Left kidney (tissue), 2 donors: ENCODE measurements around the gene MRPS12. TPM values are rescaled to one million over a fixed set of nuclear protein-coding genes. Genes with fewer than 3 reads are reported as not detected.
"Not testable (repeated sequence)": the region's sequence is repeated elsewhere in the genome, so short reads cannot be mapped to it uniquely, and the experiment has no call there.

Experiments used
- DNase-seq: peaks from one replicate; pipeline ENCODE4 v3.0.0-alpha.2; 2013
- polyA plus RNA-seq: library from polyadenylated mRNA; unstranded; fragments of 120-200 nt; gene quantifications from one replicate; pipeline ENCODE4 v1.2.1, GENCODE V29; 2013; ENCODE audit not compliant: insufficient read length

The MRPS12 gene
- polyA plus RNA-seq, 1 donor = 16.2 TPM

GRCh38 chr19:38932425-38933179 is 1.9 kb downstream of the MRPS12 start:
- no peak for DNase-seq

DNA sequence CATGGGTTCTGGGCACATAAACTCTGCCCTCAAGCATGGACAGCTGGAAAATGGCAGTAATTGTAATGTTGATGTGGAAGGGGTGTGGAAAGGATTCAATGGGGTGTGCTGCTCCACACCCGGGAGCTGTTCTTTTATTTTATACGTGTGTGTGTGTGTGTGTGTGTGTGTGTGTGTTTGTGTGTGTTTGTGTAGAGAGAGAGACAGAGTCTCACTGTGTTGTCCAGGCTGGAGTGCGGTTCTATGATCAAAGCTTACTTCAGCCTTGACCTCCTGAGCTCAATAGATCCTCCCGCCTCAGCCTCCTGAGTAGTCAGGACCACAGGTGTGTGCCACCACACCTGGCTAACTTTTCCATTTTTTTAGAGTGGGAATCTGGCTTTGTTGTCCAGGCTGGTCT is 2.8 kb downstream of the MRPS12 start:
- no peak for DNase-seq

DNA sequence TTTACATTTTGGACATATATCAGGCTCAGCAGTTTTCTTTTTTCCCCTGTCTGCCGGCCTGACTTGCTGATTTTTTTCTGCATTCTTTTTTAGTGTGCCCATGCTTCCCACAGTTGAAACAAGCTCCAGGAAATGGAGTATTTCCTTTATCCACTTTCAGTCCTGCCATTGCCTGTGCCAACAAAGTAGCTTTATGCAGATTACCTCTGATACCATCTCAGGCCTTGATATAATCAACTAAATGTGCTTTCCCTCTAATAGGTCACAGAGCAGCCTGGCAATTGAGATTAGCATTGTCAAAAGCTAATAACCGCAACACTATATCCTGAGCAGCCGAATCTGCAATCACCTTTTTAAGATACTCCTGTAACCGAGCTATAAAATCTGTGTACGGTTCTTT is 9.2 kb downstream of the MRPS12 start:
- no peak for DNase-seq

GRCh38 chr19:38941466-38941865 is 10.7 kb downstream of the MRPS12 start:
- not testable (repeated sequence) for DNase-seq

DNA sequence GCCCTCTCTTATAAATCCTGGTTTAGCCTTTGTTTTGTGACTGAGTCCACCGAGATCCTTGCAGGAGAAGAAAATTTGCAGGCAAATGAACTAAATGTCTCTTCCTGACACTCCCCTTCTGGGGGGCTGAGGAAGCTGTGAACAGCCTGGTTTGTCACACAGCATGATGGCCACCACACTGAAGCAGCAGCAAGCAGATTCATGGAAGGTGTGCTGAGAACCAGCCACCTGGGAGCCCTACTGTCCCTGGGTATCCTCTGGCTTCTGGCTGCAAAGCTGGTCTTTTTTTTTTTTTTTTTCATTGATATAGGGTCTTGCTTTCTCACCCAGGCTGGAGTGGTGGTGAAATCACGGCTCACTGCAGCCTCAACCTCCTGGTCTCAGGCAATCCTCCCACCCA is 11.2 kb downstream of the MRPS12 start:
- no peak for DNase-seq

- no peak for DNase-seq
Observed at GRCh38 chr19:38942471-38943181, 11.9 kb downstream of the MRPS12 start.

- DNase-seq = no peak
Observed at GRCh38 chr19:38944981-38945506, 14.3 kb downstream of the MRPS12 start.

DNA sequence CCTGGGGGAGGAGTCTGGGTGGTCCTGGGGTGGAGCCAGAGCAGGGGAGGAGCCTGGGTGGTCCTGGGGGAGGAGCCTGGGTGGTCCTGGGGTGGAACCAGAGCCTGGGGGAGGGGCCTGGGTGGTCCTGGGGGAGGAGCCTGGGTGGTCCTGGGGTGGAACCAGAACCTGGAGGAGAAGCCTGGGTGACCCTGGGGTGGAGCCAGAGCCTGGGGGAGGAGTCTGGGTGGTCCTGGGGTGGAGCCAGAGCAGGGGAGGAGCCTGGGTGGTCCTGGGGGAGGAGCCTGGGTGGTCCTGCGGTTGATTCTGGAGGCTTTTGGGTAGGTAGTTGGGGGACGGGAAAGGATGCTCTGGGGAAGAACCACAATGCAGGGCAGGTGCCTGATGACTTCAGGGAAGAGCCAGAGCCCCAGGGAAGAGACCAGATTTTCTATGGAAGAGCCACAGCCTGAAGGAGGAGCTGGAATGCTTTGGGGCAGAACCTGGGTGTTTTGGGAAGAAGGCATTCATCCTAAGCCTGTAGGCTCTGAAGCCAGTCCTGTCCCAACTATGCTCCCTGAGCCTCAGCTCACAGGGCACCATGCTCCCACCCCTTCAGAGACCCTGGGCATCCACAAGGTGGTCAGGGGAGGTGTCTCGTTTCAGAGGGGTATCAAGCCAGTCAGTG is 15.0 kb downstream of the MRPS12 start:
- DNase-seq = no peak

- DNase-seq = no peak
Observed at GRCh38 chr19:38946229-38947010, 15.7 kb downstream of the MRPS12 start.

DNA sequence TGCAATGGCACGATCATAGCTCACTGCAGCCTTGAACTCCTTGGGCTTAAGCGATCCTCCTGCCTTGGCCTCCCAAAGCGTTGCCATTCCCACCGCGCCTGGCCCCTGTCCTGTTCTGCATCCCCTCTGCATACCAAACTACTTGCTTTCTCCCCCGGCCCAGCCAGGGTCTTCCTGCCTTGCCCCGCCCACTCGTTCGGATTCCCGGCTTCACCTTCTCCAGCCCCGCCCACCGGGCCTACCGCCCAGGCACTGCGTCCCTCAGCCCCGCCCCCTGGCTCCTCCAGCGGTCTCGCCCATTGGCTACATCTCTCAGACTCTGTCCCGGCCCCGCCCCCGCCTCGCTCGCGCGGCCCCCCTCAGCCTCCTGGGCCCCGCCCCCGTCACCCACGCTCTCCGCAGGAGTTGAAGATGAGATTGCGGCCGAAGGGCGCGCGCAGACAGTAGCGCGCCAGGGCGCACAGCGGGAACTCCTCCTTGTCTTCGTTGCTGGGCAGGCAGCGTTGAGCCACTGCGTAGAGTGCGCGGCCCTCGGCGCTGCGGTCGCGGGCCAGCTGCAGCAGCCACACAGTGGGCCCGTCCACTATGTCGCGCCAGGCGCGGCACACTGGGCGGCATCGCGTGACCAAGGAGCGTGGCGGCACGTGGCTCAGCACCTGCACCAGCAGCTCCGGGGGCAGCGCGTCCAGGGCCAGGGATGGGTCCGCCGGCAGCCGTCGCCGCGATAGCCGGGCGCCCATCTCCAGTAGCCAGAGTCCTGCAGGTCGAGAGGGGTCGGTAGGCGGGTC is 19.0 kb downstream of the MRPS12 start:
- DNase-seq = peak; percentile 89

DNA sequence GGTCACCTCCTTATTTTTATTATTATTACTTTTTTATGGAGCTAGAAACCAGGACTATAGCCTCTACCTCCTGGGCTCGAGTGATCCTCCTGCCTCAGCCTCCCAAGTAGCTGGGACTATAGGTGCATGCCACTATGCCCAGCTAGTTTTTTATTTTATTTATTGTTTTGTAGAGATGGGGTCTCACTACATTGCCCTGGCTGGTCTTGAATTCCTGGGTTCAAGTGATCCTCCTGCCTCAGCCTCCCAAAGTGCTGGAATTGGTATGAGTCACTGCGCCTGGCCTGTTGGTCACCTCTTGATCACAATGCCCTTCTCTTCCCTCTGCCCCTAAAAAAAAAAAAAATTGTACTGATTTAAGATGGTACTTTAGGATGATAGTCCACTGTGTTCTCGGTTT is 20.4 kb downstream of the MRPS12 start:
- DNase-seq = no peak

GRCh38 chr19:38952395-38953165 is 21.8 kb downstream of the MRPS12 start:
- DNase-seq = peak; percentile 71

DNA sequence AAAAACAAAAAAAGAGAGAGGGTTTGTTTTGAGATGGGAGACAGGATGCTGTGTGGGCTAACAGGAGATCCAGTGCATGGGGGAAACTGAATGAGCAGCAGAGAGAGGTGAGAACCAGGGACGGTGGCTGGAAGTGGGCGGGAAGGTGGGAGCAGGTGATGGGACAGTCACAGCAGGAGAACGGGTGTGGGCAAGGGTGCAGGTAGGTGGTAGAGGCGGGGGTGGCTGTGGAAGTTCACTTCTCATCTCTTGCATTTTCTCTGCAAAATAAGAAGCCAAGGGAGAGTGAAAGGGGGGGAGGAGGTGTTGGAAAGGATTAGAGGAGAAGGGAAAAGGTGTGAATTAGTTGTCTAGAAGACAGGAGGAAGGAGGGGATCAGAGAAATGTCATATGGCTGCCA is 22.9 kb downstream of the MRPS12 start:
- DNase-seq = no peak

DNA sequence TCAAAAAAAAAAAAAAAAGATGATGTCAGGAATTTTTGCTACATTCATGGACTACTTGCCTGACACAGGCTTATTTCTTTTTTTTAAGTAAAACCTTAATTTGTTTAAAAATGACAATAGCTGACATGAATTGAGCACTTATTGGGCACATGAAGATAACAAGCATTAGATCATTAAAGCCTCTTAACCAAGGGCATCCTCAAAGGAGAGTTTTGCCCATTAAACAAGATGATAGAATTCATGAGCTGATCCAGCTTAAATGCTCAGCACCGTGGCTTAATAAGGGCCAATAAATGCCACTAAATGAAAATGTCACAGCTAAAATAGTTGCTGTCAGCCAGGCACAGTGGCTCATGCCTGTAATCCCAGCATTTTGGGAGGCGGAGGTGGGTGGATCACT is 25.5 kb downstream of the MRPS12 start:
- DNase-seq = no peak

GRCh38 chr19:38958301-38958700 is 27.6 kb downstream of the MRPS12 start:
- no peak for DNase-seq

- no peak for DNase-seq
Observed at GRCh38 chr19:38959618-38960017, 28.9 kb downstream of the MRPS12 start.

DNA sequence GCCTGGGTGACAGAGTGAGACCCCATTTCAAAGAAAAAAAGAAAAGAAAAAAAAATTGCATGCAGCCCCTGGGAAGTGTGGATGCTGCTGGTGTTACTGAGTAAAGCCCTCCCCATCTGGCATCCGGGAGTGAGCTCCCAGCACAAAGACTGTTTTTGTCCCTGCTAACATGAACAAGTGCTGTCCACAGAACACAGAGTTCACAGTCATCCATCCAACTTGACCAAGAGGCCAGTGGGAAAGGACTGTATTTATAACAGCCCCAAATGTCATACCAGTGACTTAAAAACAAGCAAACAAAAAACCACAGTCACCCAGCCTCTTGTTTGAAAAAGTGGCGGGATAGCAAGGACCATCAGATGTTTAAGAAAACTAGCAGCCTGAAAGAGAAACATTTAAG is 34.0 kb downstream of the MRPS12 start:
- no peak for DNase-seq

GRCh38 chr19:38966149-38966548 is 35.4 kb downstream of the MRPS12 start:
- not testable (repeated sequence) for DNase-seq

DNA sequence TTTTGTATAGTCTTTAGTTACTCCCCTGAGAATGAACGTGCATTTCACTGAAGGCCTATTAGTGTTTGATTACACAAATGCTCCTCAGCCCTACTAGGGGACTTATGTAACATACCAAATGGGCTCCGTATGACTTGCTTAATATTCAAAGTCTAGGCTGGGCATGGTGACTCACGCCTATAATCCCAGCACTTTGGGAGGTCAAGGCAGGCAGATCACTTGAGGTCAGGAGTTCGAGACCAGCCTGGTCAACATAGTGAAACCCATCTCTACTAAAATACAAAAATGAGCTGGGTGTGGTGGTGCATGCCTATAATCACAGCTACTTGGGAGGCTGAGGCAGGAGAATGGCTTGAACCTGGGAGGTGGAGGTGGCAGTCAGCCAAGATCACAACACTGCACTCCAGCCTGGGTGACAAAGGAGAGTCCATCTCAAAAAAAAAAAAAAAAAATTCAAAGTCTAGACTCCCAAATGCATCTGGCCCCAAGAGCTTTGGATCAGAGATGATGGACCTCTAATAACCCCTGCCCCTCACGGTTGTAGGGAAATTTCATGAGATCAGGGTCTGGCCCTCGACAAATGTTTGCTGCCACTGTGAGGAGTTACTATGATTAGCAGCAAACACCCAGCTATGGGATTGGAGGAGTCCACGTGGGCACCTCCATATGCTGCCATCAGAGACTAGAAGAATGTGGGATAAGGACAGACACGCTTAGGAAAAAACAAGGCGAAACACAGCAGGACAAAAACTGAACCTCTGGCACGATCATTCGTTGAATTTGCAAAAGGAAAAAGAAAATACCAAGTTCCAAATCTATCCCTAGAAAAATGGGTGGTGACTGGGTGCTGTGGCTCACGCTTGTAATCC is 40.2 kb downstream of the MRPS12 start:
- DNase-seq = no peak
